ENCODE measurements around the gene TBXAS1.

TBXAS1 gene

GRCh38 chr7:139914306-139915267 lies 85.5 kb downstream of the TBXAS1 start:
- DNase-seq (ENCODE audit: extremely low read depth, low read depth), result no peak
- TF ChIP-seq CTCF (IDR thresholded peaks at IDR 0.05; ENCODE audit: low read depth, low read length), result no peak

- DNase-seq (ENCODE audit: extremely low read depth, low read depth), result no peak
- TF ChIP-seq CTCF (IDR thresholded peaks at IDR 0.05; ENCODE audit: low read depth, low read length), result no peak
Observed at GRCh38 chr7:139915268-139915863, 86.3 kb downstream of the TBXAS1 start.

GRCh38 chr7:139915864-139916716 lies 87.0 kb downstream of the TBXAS1 start:
- TF ChIP-seq CTCF (IDR thresholded peaks at IDR 0.05; ENCODE audit: low read depth, low read length), result no peak
- DNase-seq (ENCODE audit: extremely low read depth, low read depth), result peak; percentile 81

- DNase-seq (ENCODE audit: extremely low read depth, low read depth), result no peak
- TF ChIP-seq CTCF (IDR thresholded peaks at IDR 0.05; ENCODE audit: low read depth, low read length), result no peak
Observed at GRCh38 chr7:139916717-139917395, 87.8 kb downstream of the TBXAS1 start.

- TF ChIP-seq CTCF (IDR thresholded peaks at IDR 0.05; ENCODE audit: low read depth, low read length), result no peak
- no peak for DNase-seq (ENCODE audit: extremely low read depth, low read depth)
Observed at GRCh38 chr7:139917851-139918250, 88.8 kb downstream of the TBXAS1 start.

GRCh38 chr7:139918480-139918879 lies 89.4 kb downstream of the TBXAS1 start:
- no peak for DNase-seq (ENCODE audit: extremely low read depth, low read depth)
- TF ChIP-seq CTCF (IDR thresholded peaks at IDR 0.05; ENCODE audit: low read depth, low read length), result no peak
